IMR-90 (cell line): ENCODE measurements around the gene SLC48A1.

Experiments
- CEBPB ChIP-seq: IDR thresholded peaks from 2 replicates; pipeline ENCODE4 v1.6.1; 2012; ENCODE audit warnings: low read depth, low read length, improper control_type of control experiment
- FOS ChIP-seq: fragments of 150-350 bp; IDR thresholded peaks from 2 replicates; pipeline ENCODE4 v1.6.1; 2016; ENCODE audit warnings: low read depth, low read length
- MAFK ChIP-seq: IDR thresholded peaks from 2 replicates; pipeline ENCODE4 v1.6.1; 2012; ENCODE audit warnings: low read depth, low read length, improper control_type of control experiment
- MXI1 ChIP-seq: IDR thresholded peaks from 2 replicates; pipeline ENCODE4 v1.6.1; 2012; ENCODE audit warnings: low read depth, mild to moderate bottlenecking, low read length, moderate library complexity, borderline replicate concordance
- POLR2A ChIP-seq: IDR thresholded peaks from 2 replicates; pipeline ENCODE4 v1.6.1; 2012; ENCODE audit warnings: mild to moderate bottlenecking, low read depth, low read length
- RAD21 ChIP-seq: IDR thresholded peaks from 2 replicates; pipeline ENCODE4 v1.6.1; 2012; ENCODE audit warnings: low read length, improper control_type of control experiment
- RCOR1 ChIP-seq: IDR thresholded peaks from 2 replicates; pipeline ENCODE4 v1.6.1; 2012; ENCODE audit warnings: mild to moderate bottlenecking, low read length, improper control_type of control experiment; ENCODE audit not compliant: insufficient replicate concordance
- RFX5 ChIP-seq: IDR thresholded peaks from 2 replicates; pipeline ENCODE4 v1.8.0; 2012; ENCODE audit warnings: low read depth, mild to moderate bottlenecking, low read length, moderate library complexity
- SMC3 ChIP-seq: fragments of 150-350 bp; IDR thresholded peaks from 2 replicates; pipeline ENCODE4 v1.6.1; 2016; ENCODE audit warnings: low read depth, mild to moderate bottlenecking, antibody characterized with exemption, low read length, moderate library complexity
- TF ChIP-seq, protein P1 (sequence below): conservative IDR thresholded peaks from 2 replicates; pipeline ENCODE4 v1.5.1; 2012; ENCODE audit warnings: mild to moderate bottlenecking, low read depth, low read length, improper control_type of control experiment
- TF ChIP-seq, protein P2 (sequence below): fragments of 150-350 bp; IDR thresholded peaks from 2 replicates; pipeline ENCODE4 v1.6.1; 2017; ENCODE audit warnings: mild to moderate bottlenecking, antibody characterized with exemption, low read length, low read depth

DNA sequence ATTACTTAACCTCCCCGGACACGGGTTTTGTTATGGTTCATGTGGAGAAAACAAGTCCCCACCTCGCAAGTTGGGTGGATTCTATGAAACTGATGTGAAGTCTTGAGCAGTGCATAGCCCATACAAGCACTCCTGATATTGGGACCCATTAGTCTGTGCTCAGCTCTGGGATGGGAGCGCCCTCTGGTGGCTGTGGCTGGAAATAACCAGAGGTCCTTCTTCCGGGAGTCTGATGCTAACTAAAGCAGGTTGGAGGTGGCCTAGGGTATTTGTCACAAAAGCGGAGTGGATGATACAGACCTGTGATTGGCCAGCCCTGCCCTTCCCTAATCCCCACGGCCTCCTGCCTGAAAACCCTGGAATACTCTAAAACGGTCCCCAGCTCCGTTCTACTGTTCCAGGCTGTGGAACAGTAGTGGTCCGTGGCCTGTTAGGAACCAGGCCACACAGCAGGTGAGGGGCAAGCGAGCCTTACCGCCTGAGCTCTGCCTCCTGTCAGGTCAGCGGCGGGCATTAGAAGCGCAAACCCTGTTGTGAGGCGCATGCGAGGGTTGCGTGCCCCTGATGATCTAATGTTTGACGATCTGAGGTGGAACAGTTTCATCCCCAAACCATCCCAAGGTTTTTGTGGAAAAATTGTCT is 6.4 kb downstream of the SLC48A1 start:
- TF ChIP-seq RAD21 (peak; percentile 96), FOS (no peak), CEBPB (no peak), MAFK (no peak), POLR2A (peak; percentile 35; the same call in 1 of the 2 replicates), RCOR1 (no peak), RFX5 (no peak), MXI1 (no peak), SMC3 (peak; percentile 98)
- TF ChIP-seq, protein P1, sequence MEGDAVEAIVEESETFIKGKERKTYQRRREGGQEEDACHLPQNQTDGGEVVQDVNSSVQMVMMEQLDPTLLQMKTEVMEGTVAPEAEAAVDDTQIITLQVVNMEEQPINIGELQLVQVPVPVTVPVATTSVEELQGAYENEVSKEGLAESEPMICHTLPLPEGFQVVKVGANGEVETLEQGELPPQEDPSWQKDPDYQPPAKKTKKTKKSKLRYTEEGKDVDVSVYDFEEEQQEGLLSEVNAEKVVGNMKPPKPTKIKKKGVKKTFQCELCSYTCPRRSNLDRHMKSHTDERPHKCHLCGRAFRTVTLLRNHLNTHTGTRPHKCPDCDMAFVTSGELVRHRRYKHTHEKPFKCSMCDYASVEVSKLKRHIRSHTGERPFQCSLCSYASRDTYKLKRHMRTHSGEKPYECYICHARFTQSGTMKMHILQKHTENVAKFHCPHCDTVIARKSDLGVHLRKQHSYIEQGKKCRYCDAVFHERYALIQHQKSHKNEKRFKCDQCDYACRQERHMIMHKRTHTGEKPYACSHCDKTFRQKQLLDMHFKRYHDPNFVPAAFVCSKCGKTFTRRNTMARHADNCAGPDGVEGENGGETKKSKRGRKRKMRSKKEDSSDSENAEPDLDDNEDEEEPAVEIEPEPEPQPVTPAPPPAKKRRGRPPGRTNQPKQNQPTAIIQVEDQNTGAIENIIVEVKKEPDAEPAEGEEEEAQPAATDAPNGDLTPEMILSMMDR, result peak; percentile 98
- TF ChIP-seq, protein P2, sequence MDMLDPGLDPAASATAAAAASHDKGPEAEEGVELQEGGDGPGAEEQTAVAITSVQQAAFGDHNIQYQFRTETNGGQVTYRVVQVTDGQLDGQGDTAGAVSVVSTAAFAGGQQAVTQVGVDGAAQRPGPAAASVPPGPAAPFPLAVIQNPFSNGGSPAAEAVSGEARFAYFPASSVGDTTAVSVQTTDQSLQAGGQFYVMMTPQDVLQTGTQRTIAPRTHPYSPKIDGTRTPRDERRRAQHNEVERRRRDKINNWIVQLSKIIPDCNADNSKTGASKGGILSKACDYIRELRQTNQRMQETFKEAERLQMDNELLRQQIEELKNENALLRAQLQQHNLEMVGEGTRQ, result no peak
